ENCODE results near the gene CCDC167. TPM values are rescaled to one million over a fixed set of nuclear protein-coding genes. Genes with fewer than 3 reads are reported as not detected.
A peak's percentile ranks its signal among the peaks of the same experiment; 100 is the strongest.

CCDC167 gene
- total RNA-seq, 2 donors from 2014 or later, result 39.2 to 78.5 TPM

DNA sequence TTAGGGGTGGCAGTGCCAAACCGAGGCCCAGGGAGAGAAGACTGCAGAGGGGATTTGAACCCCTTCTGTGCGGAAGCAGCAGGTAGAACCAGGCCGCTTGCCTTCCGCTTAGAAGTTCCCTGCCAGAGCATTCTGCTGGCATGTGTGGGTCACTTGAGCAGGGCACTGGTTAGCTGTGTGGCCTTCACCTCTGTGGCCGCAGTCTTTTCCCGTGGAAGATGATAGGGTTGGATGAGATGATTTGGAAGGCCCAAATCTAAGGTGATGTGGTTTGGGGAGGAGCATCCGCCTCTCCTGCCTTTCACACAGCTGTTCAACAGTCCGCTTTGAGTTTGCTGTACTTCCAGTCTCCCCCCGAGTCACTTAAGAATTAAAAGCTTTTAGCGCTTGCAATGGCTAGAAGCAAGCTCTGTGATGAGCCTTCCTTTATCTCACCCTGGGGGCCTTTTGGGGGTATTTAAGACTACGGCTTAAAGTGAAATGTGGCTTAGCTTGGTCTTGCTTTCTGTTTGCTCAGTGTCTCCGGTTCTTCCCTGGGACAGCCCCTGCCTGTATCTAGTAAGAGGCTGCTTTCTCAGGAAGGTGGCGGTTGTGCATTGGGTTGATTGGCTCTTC, 65.9 kb downstream of the CCDC167 start:
- Mint-ChIP-seq H3K36me3 (ENCODE audit: low read depth) (peaks cover 44% of the 10 kb centered on the region), H3K27ac (peak overlapping the region; percentile 99), H3K9me3 (no peaks in the 10 kb centered on the region), H3K27me3 (no peaks in the 10 kb centered on the region), H3K4me1 (peaks cover 14% of the 10 kb centered on the region), H3K4me3 (peak overlapping the region; percentile 97)
- peak; percentile 66 for ATAC-seq (replicated peaks)

Other genes with a start within 250 kb of the CCDC167 start
- gene TBC1D22B, start 242.1 kb downstream of the CCDC167 start, total RNA-seq, result 10 to 100 TPM; 11.4 to 12.2 TPM
- gene TMEM217, start 241.7 kb downstream of the CCDC167 start, total RNA-seq, result 1 to 10 TPM; 2.5 to 3.5 TPM
- 10 to 100 TPM; 23.0 to 30.3 TPM for gene RNF8, start 145.9 kb downstream of the CCDC167 start, total RNA-seq
- gene CMTR1, start 66.7 kb downstream of the CCDC167 start, total RNA-seq, result 10 to 100 TPM; 37.8 to 51.8 TPM
- gene MDGA1, start 198.0 kb upstream of the CCDC167 start, total RNA-seq, result 1 to 10 TPM in 1 of 2 donors, under 1 TPM in 1; 0.32 to 3.0 TPM

Measured in activated T-helper 17 cell treated with anti-CD3 and anti-CD28 coated beads, Interleukin-2, amount 50 U/mL, for 72 hours (primary cell).